ENCODE data around the gene ARRB1.
"Not testable (repeated sequence)": the region's sequence is repeated elsewhere in the genome, so short reads cannot be mapped to it uniquely, and the experiment has no call there.

Gene ARRB1

GRCh38 chr11:75298191-75298975 lies 53.1 kb downstream of the ARRB1 start:
- DNase-seq, result no peak

- no peak for DNase-seq
Observed at GRCh38 chr11:75293903-75294302, 57.6 kb downstream of the ARRB1 start.

GRCh38 chr11:75292943-75293342 lies 58.5 kb downstream of the ARRB1 start:
- DNase-seq, result no peak

- no peak for DNase-seq
Observed at GRCh38 chr11:75291741-75292140, 59.7 kb downstream of the ARRB1 start.

DNA sequence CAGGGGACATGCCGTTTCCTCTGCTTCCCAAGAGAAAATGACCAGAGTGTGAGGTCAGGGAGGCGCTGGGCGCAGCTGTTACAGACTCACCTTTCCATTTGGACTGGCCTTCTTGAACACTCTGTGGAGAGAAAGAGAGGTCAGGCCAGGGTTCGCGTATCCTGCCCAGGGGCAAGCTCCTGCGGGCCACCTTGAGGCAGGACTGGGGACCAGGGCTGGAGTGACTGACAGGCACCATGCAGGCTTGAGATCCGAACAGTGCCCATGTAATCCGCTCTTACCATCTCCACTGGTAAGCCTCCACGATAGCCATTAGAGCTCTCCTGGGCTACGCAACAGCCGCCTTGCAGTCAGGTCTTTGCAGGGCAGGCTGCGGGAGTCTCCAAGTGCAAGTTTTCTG lies 61.5 kb downstream of the ARRB1 start:
- no peak for DNase-seq

- DNase-seq, result no peak
Observed at GRCh38 chr11:75289511-75289760, 62.0 kb downstream of the ARRB1 start.

DNA sequence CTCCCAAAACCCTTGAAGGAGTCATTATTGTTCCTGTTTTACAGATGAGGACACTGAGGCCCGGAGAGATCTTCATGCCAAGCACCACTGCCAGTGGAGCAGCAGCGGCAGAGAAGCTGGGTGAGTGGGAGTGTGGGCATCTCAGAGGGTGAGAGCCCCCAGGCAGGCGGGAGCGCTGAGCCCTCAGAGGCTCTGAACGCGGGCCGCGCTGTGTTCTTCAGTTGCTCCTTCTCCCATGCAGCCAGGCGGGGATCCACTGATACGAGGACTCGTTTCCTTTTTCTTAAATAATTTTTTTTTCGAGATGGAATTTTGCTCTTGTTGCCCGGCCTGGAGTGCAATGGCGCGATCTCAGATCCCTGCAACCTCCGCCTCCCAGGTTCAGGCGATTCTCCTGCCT lies 63.9 kb downstream of the ARRB1 start:
- DNase-seq, result no peak

DNA sequence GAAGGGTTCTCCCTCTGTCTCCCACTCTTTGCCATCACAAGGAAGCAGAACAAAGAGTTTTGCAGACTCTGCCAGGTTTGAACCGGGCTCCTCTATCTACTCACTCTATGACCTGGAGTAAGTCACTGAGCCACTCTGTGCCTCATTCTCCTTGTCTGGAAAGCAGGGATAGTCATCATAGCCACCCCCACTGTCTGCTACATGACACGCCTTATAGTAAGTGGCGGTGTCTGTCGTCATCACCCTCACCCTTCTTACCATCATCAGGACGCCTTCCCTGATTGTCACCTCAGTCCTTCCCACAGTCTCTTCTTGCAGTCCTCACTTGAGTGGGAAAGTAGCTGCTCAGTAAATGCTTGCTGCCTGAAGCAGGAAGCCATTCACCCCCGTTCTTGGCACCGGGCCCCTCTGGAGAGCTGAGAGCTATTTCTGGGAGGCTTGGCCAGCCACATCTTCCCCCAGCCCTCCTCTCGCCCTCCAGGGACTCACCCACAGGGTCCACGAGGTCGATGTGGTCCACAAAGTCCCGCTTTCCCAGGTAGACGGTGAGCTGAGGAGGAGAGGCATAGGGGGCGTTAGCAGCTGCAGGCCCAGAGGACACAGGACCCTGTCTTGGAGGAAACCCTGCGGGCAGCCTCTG lies 64.5 kb downstream of the ARRB1 start:
- DNase-seq, result no peak

- DNase-seq, result no peak
Observed at GRCh38 chr11:75285776-75286360, 65.6 kb downstream of the ARRB1 start.

DNA sequence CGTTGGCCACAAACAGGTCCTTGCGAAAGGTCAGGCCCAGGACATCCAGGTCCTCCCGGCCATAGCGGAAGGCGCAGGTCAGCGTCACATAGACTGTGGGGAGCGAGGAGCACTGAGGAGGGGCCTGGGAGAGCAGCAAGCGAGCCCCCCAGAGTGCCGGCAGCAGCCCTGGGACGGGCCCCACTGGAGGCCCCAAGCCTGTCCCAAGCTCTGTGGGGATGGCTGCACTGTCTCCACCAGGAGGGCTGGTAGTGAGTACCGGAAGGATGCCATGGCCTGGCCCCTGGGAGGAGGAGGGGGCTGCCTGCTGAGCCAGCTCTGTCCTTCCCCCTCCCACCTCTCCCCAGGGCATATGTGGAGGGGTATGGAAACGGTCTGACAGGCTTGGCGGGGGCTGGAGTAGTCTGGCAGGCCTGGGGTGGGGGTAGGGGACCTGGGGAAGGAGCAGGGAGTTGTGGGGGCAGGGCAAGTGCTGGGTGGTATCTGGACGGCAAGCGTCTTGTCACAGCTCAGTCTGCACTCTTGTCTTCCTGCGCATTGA lies 68.0 kb downstream of the ARRB1 start:
- DNase-seq, result no peak

DNA sequence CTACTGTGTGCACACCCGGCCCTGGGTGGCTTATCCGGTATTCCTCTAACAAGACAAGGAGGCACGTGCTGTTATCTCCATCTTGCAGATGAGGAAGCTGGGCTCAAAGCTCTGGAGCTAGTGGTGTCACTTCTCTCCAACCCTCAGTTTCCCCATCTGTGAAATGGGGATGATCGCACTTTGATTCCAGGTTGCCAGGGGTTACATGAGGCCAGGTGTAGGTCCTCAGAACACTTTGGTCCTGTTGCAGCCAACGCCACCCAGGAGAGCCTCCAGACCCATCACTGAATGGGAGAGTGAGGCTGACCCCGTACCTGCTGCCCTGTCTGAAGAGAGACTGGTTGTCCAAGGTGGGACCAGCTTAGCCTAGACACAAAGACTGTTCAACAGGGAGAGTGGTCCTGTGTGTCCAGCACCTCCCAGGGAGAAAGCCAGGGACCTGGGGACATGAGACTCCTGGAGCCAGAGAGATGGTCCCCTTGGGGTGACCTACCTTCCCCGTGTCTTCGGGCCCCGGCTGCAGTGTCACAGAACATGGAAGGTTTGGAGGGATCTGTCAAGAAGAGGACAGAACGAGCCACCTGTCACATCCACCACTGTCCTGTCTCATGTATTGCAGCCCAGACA lies 69.9 kb downstream of the ARRB1 start:
- DNase-seq, result no peak

GRCh38 chr11:75280770-75281468 lies 70.5 kb downstream of the ARRB1 start:
- DNase-seq, result no peak

DNA sequence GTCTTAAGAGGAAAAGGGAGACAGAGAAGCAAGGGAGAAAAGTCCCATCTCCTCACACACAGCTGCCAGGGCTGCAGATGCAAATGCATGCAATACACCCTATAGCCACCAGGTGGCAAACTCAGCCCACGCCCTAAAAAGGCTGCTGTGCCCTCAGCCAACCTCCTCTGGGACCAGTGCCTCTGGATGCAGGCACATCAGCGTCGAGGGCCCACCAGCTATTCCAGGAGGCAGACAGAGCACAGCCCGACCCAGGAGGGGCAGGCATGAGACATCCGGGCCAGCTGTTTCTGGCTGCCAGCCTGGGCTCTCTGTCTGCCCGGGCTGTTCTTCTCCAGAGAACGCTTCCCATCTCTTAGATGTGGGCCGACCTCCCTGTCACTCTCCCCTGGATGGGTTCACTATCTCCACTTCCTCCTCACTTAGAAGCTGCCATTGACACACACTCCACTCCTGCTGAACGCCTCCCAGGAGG lies 71.2 kb downstream of the ARRB1 start:
- DNase-seq, result peak; percentile 43 to 87

- no peak for DNase-seq
Observed at GRCh38 chr11:75279273-75279672, 72.2 kb downstream of the ARRB1 start.

- no peak for DNase-seq
Observed at GRCh38 chr11:75277991-75278790, 73.3 kb downstream of the ARRB1 start.

- no peak for DNase-seq
Observed at GRCh38 chr11:75277211-75277805, 74.2 kb downstream of the ARRB1 start.

- DNase-seq, result peak; percentile 60 to 62
Observed at GRCh38 chr11:75276686-75277085, 74.8 kb downstream of the ARRB1 start.

DNA sequence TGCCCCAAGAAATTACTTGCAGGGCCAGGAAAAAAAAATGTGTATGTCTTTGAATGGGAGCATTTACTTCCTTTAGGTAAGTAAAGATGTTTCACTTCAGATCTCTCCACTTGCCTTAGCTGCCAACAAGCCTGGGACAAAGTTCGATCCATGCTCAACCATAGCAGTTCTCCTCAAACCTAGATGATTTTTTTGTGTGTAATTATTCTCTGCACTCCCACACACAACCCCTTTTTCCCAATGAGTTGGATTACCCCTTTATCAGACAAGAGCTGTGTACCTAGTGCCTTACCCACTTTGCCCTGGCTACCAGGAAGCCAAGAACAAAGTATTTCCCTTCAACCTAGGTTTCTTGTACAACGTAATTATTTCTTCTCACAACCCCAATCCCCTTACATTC lies 75.3 kb downstream of the ARRB1 start:
- DNase-seq, result no peak

GRCh38 chr11:75275581-75275980 lies 75.9 kb downstream of the ARRB1 start:
- DNase-seq, result no peak

DNA sequence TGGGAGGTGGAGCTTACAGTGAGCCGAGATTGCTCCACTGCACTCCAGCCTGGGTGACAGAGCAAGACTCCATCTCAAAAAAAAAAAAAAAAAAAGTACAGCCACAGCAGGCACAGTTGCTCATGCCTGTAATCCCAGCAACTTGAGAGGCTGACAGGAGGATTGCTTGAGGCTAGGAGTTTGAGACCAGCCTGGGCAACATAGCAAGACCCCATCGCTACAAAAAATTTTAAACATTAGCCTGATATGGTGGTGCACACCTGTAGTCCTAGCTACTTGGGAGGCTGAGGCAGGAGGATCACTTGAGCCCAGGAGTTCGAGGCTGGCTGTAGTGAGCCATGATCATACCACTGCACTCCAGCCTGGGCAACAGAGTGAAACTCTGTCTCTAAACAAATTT lies 76.7 kb downstream of the ARRB1 start:
- DNase-seq, result not testable (repeated sequence)

Measured in NCI-H526 (cell line).